SK-N-SH treated with all-trans-retinoic acid at 6 μM for 48 hours (cell line): ENCODE results near the gene MMP14.

Experiments
- ATAC-seq: fragments of 200-7000 bp; cut with Tn5 transposase; 3 replicates; pipeline ENCODE4 v1.9.1; 2020; ENCODE audit warnings: mild to moderate bottlenecking, moderate library complexity
- ARNTL ChIP-seq: fragments of 450-650 bp; formaldehyde crosslinking; IDR thresholded peaks from 2 replicates; pipeline ENCODE4 v1.5.0; 2020; ENCODE audit warnings: low read depth, mild to moderate bottlenecking, moderate library complexity, borderline replicate concordance
- BACH2 ChIP-seq: fragments of 250-450 bp; sonication (Bioruptor Pico); IDR thresholded peaks from 2 replicates; pipeline ENCODE4 v1.9.0; 2021; ENCODE audit warnings: mild to moderate bottlenecking, borderline replicate concordance
- CREB5 ChIP-seq: fragments of 250-450 bp; sonication (Bioruptor Pico); IDR thresholded peaks from 2 replicates; pipeline ENCODE4 v1.5.1; 2020; ENCODE audit warnings: low read depth, mild to moderate bottlenecking, moderate library complexity
- CSRNP3 ChIP-seq: fragments of 250-450 bp; sonication (Bioruptor Pico); IDR thresholded peaks from 2 replicates; pipeline ENCODE4 v1.5.1; 2021; ENCODE audit warnings: mild to moderate bottlenecking, moderate library complexity
- ESRRG ChIP-seq: fragments of 250-450 bp; sonication (Bioruptor Pico); IDR thresholded peaks from 2 replicates; pipeline ENCODE4 v1.6.1; 2021; ENCODE audit warnings: mild to moderate bottlenecking
- GLIS3 ChIP-seq: fragments of 250-450 bp; sonication (Bioruptor Pico); IDR thresholded peaks from 2 replicates; pipeline ENCODE4 v1.5.0; 2020; ENCODE audit warnings: mild to moderate bottlenecking, moderate library complexity
- ISL1 ChIP-seq: fragments of 250-450 bp; sonication (Bioruptor Pico); IDR thresholded peaks from 2 replicates; pipeline ENCODE4 v2.1.2; 2022; ENCODE audit warnings: mild to moderate bottlenecking, moderate library complexity
- OSR1 ChIP-seq: fragments of 250-450 bp; sonication (Bioruptor Pico); IDR thresholded peaks from 2 replicates; pipeline ENCODE4 v1.8.0; 2022; ENCODE audit warnings: moderate library complexity, mild to moderate bottlenecking, inconsistent platforms
- PATZ1 ChIP-seq: fragments of 250-450 bp; sonication (Bioruptor Pico); IDR thresholded peaks from 2 replicates; pipeline ENCODE4 v1.8.0; 2020; ENCODE audit warnings: mild to moderate bottlenecking, moderate library complexity, borderline replicate concordance
- POU6F1 ChIP-seq: fragments of 250-450 bp; sonication (Bioruptor Pico); IDR thresholded peaks from 2 replicates; pipeline ENCODE4 v1.8.0; 2021; ENCODE audit warnings: low read depth, mild to moderate bottlenecking, moderate library complexity, borderline replicate concordance
- PPARA ChIP-seq: fragments of 250-450 bp; sonication (Bioruptor Pico); IDR thresholded peaks from 2 replicates; pipeline ENCODE4 v1.5.0; 2020; ENCODE audit warnings: mild to moderate bottlenecking, borderline replicate concordance
- RARB ChIP-seq: fragments of 250-450 bp; sonication (Bioruptor Pico); IDR thresholded peaks from 2 replicates; pipeline ENCODE4 v1.8.0; 2021; ENCODE audit warnings: mild to moderate bottlenecking, moderate library complexity
- TCF4 ChIP-seq: fragments of 250-450 bp; sonication (Bioruptor Pico); IDR thresholded peaks from 2 replicates; pipeline ENCODE4 v1.8.0; 2021; ENCODE audit warnings: mild to moderate bottlenecking, moderate library complexity, borderline replicate concordance
- TOX ChIP-seq: fragments of 250-450 bp; sonication (Bioruptor Pico); IDR thresholded peaks from 2 replicates; pipeline ENCODE4 v1.8.0; 2021; ENCODE audit warnings: mild to moderate bottlenecking, moderate library complexity, borderline replicate concordance
- TSHZ2 ChIP-seq: fragments of 250-450 bp; sonication (Bioruptor Pico); IDR thresholded peaks from 2 replicates; pipeline ENCODE4 v1.5.0; 2020; ENCODE audit warnings: mild to moderate bottlenecking, moderate library complexity
- ZC3H10 ChIP-seq: fragments of 250-450 bp; sonication (Bioruptor Pico); IDR thresholded peaks from 2 replicates; pipeline ENCODE4 v1.5.1; 2021; ENCODE audit warnings: mild to moderate bottlenecking, moderate library complexity
- ZFP3 ChIP-seq: fragments of 250-450 bp; sonication (Bioruptor Pico); IDR thresholded peaks from 2 replicates; pipeline ENCODE4 v1.5.0; 2020; ENCODE audit warnings: mild to moderate bottlenecking, moderate library complexity
- ZFP30 ChIP-seq: fragments of 450-650 bp; formaldehyde crosslinking; IDR thresholded peaks from 2 replicates; pipeline ENCODE4 v1.5.0; 2022; ENCODE audit warnings: mild to moderate bottlenecking, moderate library complexity
- ZNF565 ChIP-seq: fragments of 450-650 bp; formaldehyde crosslinking; conservative IDR thresholded peaks from 2 replicates; pipeline ENCODE4 v1.5.0; 2020; ENCODE audit warnings: low read depth, mild to moderate bottlenecking, moderate library complexity
- ZNF70 ChIP-seq: fragments of 450-650 bp; formaldehyde crosslinking; IDR thresholded peaks from 2 replicates; pipeline ENCODE4 v1.5.0; 2020; ENCODE audit warnings: mild to moderate bottlenecking, moderate library complexity
- ZNF8 ChIP-seq: fragments of 450-650 bp; formaldehyde crosslinking; IDR thresholded peaks from 2 replicates; pipeline ENCODE4 v1.5.0; 2020; ENCODE audit warnings: mild to moderate bottlenecking, moderate library complexity

MMP14 gene

GRCh38 chr14:22835505-22835904 lies 880 bp upstream of the MMP14 start:
- no peak for ATAC-seq
- TF ChIP-seq ZFP30 (no peak), ZFP3 (CRISPR knock-in tag) (no peak), GLIS3 (no peak), TOX (CRISPR knock-in tag) (no peak), ZNF8 (no peak), RARB (CRISPR knock-in tag) (no peak), ZNF70 (CRISPR knock-in tag) (no peak), ZNF565 (CRISPR knock-in tag) (no peak), ISL1 (CRISPR knock-in tag) (no peak), CREB5 (CRISPR knock-in tag) (no peak), ARNTL (CRISPR knock-in tag) (no peak), ZC3H10 (no peak)

- peak; percentile 80 for ATAC-seq
- TF ChIP-seq ZFP30 (no peak), TSHZ2 (no peak), ZNF8 (no peak), ISL1 (CRISPR knock-in tag) (no peak), TOX (CRISPR knock-in tag) (no peak), PATZ1 (no peak), ARNTL (CRISPR knock-in tag) (no peak), OSR1 (CRISPR knock-in tag) (no peak), ESRRG (CRISPR knock-in tag) (no peak), POU6F1 (CRISPR knock-in tag) (no peak), RARB (CRISPR knock-in tag) (no peak), BACH2 (CRISPR knock-in tag) (no peak), TCF4 (CRISPR knock-in tag) (no peak), ZNF70 (CRISPR knock-in tag) (no peak), CREB5 (CRISPR knock-in tag) (no peak), CSRNP3 (CRISPR knock-in tag) (no peak), ZFP3 (CRISPR knock-in tag) (no peak), GLIS3 (no peak), PPARA (CRISPR knock-in tag) (no peak), ZC3H10 (no peak)
Measured at GRCh38 chr14:22837114-22837749, 847 bp downstream of the MMP14 start.
